Measurements from ENCODE around the gene HOXA6. TPM values are rescaled to one million over a fixed set of nuclear protein-coding genes. Genes with fewer than 3 reads are reported as not detected.

HOXA6 gene
- total and polyA plus RNA-seq, 11 donors = not detected

DNA sequence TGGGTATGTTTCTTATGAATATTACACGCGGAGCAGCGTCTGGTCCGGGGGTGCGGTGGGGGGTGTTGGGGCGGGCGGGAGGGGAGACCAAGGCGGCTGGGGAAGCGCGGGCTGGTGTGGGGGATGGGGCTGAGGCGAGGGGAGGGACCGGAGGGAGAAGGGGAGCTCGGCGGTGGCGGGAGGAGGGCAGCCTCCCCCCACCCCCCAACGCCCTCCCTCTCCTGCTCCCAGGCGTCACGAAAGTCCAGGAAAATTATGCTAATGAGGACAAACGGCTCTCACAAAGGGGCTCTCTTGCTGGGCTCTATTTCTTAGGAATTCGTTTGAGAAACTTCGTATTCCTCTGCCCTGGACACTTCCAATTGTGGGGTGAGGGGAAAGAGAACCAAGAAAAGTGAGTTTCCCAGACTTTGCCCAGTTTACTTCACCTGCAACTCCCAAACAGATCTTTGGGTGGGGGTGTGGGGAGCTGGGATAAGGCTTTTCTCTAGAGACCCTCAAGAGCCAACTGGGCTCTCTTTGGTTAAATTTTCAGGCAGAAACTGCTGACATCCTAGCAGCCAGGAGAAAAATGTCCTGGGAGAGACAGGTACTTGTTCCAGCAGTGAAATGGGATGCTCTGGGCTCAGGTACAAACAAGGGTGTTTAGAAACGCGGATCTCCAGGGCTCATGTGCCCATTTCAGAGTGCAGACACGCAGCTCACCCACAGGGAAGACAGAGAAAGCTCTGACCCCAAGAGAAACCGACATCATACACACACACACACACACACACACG is 33.4 kb downstream of the HOXA6 start:
- H3K4me1 ChIP-seq = peaks cover 0 to 29% (median 4%) of the 10 kb centered on the region in 12 donors

DNA sequence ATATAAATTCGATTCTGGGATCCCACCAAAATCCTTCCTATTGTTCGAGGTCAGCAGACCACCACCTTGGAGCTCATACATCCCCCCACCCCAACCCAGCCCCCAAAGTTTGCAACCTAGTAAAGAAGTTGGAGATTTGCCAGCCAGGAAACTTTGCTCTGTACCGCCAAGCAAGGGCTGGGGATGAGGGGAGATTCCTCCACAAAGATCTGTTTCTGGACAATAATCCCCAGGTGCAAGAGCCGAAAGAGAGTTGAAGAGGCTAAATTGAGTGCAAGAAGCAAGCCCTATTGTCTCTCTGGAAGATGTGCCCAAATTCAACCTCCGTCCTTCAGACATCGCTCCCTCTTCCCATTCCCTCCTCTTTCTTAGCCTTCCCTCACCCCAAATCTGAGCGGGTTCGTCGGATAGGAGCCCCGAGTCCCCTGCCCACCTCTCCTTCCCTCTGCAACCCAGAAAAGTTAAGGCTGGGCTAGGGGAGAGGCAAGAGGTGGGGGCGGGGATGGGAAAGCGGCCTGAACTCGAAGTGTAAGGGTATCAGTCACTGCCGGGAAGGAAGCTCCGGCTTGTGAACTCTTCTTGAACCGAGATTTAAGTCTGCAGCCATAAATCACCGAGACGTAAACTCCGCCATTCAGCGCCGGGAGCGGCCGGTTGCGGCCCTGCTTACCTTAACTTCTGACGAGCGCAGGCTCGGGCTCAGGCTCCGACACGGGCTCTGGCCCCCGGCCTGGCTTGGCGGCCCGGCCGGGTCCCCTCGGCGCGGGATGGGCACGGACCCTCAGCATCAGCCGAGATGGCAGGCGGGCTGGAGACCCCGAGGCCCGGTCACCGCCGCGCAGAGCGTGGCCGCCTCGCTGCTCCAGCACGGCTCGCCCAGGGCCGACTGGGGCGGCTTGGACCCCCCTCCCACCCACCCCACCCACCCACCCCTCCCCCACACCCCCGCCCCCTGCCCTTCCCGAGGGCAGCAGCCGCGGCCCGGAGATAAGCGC is 34.3 kb downstream of the HOXA6 start:
- peak overlapping the region in 10 of 12 donors; percentile 43 to 93 (median 67) for H3K27ac ChIP-seq
- no peaks in the 10 kb centered on the region for H3K36me3 ChIP-seq
- peak in 1 of 4 donors; percentile 24 for ATAC-seq
- intact Hi-C loops (cut with DNase I) = no loop called here
- peaks cover 58 to 99% (median 89%) of the 10 kb centered on the region in 9 donors for H3K27me3 ChIP-seq
- DNase-seq = no peak
- 7 to 14% (median 9%) methylated on average over 30 to 57 of the region's 57 CpGs for WGBS, 4 donors
- H3K4me3 ChIP-seq = peak overlapping the region; percentile 10 to 61 (median 40)
- TF ChIP-seq, protein P1, sequence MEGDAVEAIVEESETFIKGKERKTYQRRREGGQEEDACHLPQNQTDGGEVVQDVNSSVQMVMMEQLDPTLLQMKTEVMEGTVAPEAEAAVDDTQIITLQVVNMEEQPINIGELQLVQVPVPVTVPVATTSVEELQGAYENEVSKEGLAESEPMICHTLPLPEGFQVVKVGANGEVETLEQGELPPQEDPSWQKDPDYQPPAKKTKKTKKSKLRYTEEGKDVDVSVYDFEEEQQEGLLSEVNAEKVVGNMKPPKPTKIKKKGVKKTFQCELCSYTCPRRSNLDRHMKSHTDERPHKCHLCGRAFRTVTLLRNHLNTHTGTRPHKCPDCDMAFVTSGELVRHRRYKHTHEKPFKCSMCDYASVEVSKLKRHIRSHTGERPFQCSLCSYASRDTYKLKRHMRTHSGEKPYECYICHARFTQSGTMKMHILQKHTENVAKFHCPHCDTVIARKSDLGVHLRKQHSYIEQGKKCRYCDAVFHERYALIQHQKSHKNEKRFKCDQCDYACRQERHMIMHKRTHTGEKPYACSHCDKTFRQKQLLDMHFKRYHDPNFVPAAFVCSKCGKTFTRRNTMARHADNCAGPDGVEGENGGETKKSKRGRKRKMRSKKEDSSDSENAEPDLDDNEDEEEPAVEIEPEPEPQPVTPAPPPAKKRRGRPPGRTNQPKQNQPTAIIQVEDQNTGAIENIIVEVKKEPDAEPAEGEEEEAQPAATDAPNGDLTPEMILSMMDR (IDR thresholded peaks at IDR 0.05) = no peak
- peak in 1 of 2 donors; percentile 36 for TF ChIP-seq POLR2A (IDR thresholded peaks at IDR 0.05)
- H3K9me3 ChIP-seq = no peaks in the 10 kb centered on the region
- H3K4me1 ChIP-seq = peaks cover 0 to 35% (median 5%) of the 10 kb centered on the region in 12 donors

More for the DNA sequence above, 33.4 kb downstream of the HOXA6 start:
- Histone ChIP-seq H3K27me3 (peaks cover 54 to 99% (median 87%) of the 10 kb centered on the region in 9 donors), H3K36me3 (no peaks in the 10 kb centered on the region), H3K4me3 (peak overlapping the region in 11 of 12 donors; percentile 17 to 61 (median 42)), H3K27ac (peak overlapping the region in 8 of 12 donors; percentile 52 to 93 (median 74)), H3K9me3 (no peaks in the 10 kb centered on the region)
- TF ChIP-seq, protein P1 (IDR thresholded peaks at IDR 0.05) = no peak
- no peak for TF ChIP-seq POLR2A (IDR thresholded peaks at IDR 0.05)
- intact Hi-C loops (cut with DNase I) = no loop called here
- no peak for ATAC-seq
- WGBS, 4 donors = 8 to 26% (median 16%) methylated on average over 15 to 26 of the region's 26 CpGs
- no peak for DNase-seq

DNA sequence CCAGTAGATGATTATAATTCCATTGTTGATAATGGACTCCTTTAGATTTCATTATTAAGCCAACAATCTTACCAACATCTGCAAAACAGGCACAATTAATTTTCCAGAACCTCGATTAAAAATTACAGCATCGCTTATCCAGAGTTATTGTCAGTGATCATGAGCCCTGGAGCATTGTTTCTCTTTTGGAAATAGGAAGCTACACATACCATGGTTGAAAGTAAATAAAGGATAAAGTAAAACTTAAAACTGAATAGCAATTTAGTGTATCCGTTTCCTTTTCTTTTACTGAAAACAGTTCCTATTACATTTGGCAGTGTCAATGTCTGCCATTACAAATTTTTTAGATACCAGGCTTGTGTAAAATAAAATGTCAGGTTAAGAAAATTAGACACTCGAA is 35.2 kb downstream of the HOXA6 start:
- peak overlapping the region in 5 of 12 donors; percentile 70 to 93 (median 81) for H3K27ac ChIP-seq
- WGBS, 4 donors = 17 to 26% (median 25%) methylated on average over 4 of the region's 4 CpGs
- intact Hi-C loops (cut with DNase I) = no loop called here
- H3K4me1 ChIP-seq = peaks cover 0 to 40% (median 5%) of the 10 kb centered on the region in 12 donors
- no peak for ATAC-seq
- no peak for TF ChIP-seq POLR2A (IDR thresholded peaks at IDR 0.05)
- TF ChIP-seq, protein P1 (IDR thresholded peaks at IDR 0.05) = no peak
- H3K27me3 ChIP-seq = peaks cover 59 to 99% (median 89%) of the 10 kb centered on the region in 9 donors
- no peaks in the 10 kb centered on the region for H3K36me3 ChIP-seq
- no peak for DNase-seq
- no peaks in the 10 kb centered on the region for H3K9me3 ChIP-seq
- peak overlapping the region in 2 of 12 donors; percentile 46 to 61 for H3K4me3 ChIP-seq

Data from heart left ventricle (tissue), 16 donors.